Stimulated activated CD8-positive, alpha-beta memory T cell treated with anti-CD3 and anti-CD28 coated beads, Interleukin-4, amount 100 ng/mL, for 48 hours (primary cell): ENCODE data around the gene C14orf93.

Experiments used
- DNase-seq: peaks from one replicate; pipeline ENCODE4 v3.0.0-alpha.2; 2020

Gene C14orf93

GRCh38 chr14:23045419-23046357, 35.7 kb upstream of the C14orf93 start:
- no peak for DNase-seq

GRCh38 chr14:23044840-23045239, 34.9 kb upstream of the C14orf93 start:
- DNase-seq: no peak

GRCh38 chr14:23043754-23044153, 33.8 kb upstream of the C14orf93 start:
- DNase-seq: no peak

GRCh38 chr14:23043145-23043544, 33.2 kb upstream of the C14orf93 start:
- no peak for DNase-seq

GRCh38 chr14:23042162-23042965, 32.4 kb upstream of the C14orf93 start, which contains the start of gene PSMB11:
TSS of gene PSMB11 (plus strand) at chr14:23042212. CDS start at chr14:23042226, 14 bp downstream.
- no peak for DNase-seq

- DNase-seq: no peak
These were observed 31.8 kb upstream of the C14orf93 start for GRCh38 chr14:23041729-23042128.

- DNase-seq: no peak
These were observed 30.2 kb upstream of the C14orf93 start for GRCh38 chr14:23040100-23040499.

- DNase-seq: no peak
These were observed 25.6 kb upstream of the C14orf93 start for GRCh38 chr14:23035303-23036144.

- DNase-seq: peak; percentile 88
These were observed 24.8 kb upstream of the C14orf93 start, which contains the start of gene PSMB5 for GRCh38 chr14:23034498-23035302. TSS of gene PSMB5 (minus strand) at chr14:23034900. CDS start at chr14:23034881, 19 bp downstream.

- no peak for DNase-seq
These were observed 24.0 kb upstream of the C14orf93 start for GRCh38 chr14:23033801-23034497.

GRCh38 chr14:23033251-23033727, 23.3 kb upstream of the C14orf93 start:
- DNase-seq: no peak

GRCh38 chr14:23030936-23031335, 21.0 kb upstream of the C14orf93 start:
- no peak for DNase-seq

GRCh38 chr14:23028799-23029198, 18.9 kb upstream of the C14orf93 start:
- DNase-seq: no peak

GRCh38 chr14:23025151-23025814, 15.3 kb upstream of the C14orf93 start:
- DNase-seq: no peak

GRCh38 chr14:23024612-23025075, 14.7 kb upstream of the C14orf93 start:
- no peak for DNase-seq

GRCh38 chr14:23023795-23024152, 13.8 kb upstream of the C14orf93 start:
- no peak for DNase-seq

GRCh38 chr14:23023022-23023794, 13.3 kb upstream of the C14orf93 start:
- DNase-seq: no peak

- DNase-seq: no peak
These were observed 12.0 kb upstream of the C14orf93 start for GRCh38 chr14:23021889-23022442.

- no peak for DNase-seq
These were observed 11.5 kb upstream of the C14orf93 start for GRCh38 chr14:23021434-23021833.
